Duodenal mucosa (tissue), 2 donors: ENCODE measurements around the gene ZNF750.

Source experiments
- H3K27ac ChIP-seq: one replicate; pipeline ENCODE4 v1.7.0; 2013; ENCODE audit warnings: low read depth, low read length
- H3K27me3 ChIP-seq, 2 donors: one replicate each; pipeline ENCODE4 v1.7.0; 2013; ENCODE audit warnings: low read length in 2 of 2, control low read depth in 1 of 2; ENCODE audit not compliant: insufficient read depth in 2 of 2, control insufficient read depth in 1 of 2
- H3K36me3 ChIP-seq, 2 donors: one replicate each; pipeline ENCODE4 v1.7.0; 2013; ENCODE audit warnings: low read length in 2 of 2, control low read depth in 1 of 2; ENCODE audit not compliant: insufficient read depth in 2 of 2, control insufficient read depth in 1 of 2
- H3K4me1 ChIP-seq, 2 donors: one replicate each; pipeline ENCODE4 v1.7.0; 2013; ENCODE audit warnings: low read length in 2 of 2, control low read depth in 1 of 2; ENCODE audit not compliant: insufficient read depth in 2 of 2, control insufficient read depth in 1 of 2
- H3K4me3 ChIP-seq, 2 donors: one replicate each; pipeline ENCODE4 v1.7.0; 2013; ENCODE audit warnings: low read length in 2 of 2, low read depth in 1 of 2
- H3K9ac ChIP-seq, 2 donors: one replicate each; pipeline ENCODE4 v1.7.0; 2013; ENCODE audit warnings: low read length in 2 of 2, low read depth in 1 of 2
- H3K9me3 ChIP-seq, 2 donors: one replicate each; pipeline ENCODE4 v1.7.0; 2013; ENCODE audit warnings: low read length in 2 of 2, control low read depth in 1 of 2; ENCODE audit not compliant: control insufficient read depth in 1 of 2

Gene ZNF750

DNA sequence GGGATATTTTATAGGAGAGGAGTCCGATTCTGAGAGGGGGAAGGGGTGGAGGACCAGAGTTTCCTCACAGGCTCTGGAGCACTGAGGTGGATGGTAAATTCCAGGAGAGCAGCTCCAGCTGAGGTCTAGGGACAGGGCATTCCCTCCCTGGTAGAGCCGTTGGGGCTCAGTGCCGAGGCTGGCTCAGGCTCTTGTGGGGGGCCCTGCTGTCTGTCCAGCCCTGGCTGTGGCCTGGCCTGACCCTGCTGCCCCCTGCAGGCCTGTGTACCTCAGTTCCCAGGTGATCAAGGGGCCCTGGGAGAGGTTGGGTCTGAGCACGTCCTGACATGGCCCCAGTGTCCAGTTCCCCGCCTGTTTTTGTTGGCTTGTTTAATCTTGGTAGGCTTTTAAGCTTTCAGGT, 16.8 kb downstream of the ZNF750 start:
- Histone ChIP-seq H3K27me3 (no peaks in the 10 kb centered on the region), H3K4me3 (no peak overlapping the region), H3K9me3 (peaks cover 3 to 11% of the 10 kb centered on the region in 2 donors), H3K27ac (no peak overlapping the region), H3K9ac (no peak overlapping the region), H3K4me1 (no peaks in the 10 kb centered on the region), H3K36me3 (peaks cover 12 to 19% of the 10 kb centered on the region in 2 donors)

DNA sequence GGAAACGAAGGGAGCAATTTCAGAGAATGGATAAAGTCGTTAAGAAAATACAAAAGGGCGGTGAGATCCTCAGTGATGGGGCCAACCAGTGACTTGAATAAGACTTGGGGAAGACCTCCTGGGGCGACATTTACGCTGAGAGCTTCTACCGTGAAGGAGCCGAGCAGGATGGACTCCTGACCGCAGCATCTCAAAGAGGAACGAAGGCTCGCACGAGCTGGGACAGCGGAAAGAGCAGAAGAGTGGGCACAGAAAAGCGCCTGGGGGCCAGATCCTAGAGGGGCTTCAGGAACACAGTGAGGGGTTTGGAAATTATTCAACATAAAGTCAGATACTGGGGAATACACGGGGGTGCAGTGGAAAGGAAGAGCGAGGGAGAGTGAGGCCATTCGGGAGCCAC, 17.5 kb downstream of the ZNF750 start:
- Histone ChIP-seq H3K27ac (no peak overlapping the region), H3K4me1 (no peaks in the 10 kb centered on the region), H3K27me3 (no peaks in the 10 kb centered on the region), H3K36me3 (peaks cover 9 to 18% of the 10 kb centered on the region in 2 donors), H3K9me3 (peaks cover 3 to 11% of the 10 kb centered on the region in 2 donors), H3K4me3 (no peak overlapping the region), H3K9ac (no peak overlapping the region)

DNA sequence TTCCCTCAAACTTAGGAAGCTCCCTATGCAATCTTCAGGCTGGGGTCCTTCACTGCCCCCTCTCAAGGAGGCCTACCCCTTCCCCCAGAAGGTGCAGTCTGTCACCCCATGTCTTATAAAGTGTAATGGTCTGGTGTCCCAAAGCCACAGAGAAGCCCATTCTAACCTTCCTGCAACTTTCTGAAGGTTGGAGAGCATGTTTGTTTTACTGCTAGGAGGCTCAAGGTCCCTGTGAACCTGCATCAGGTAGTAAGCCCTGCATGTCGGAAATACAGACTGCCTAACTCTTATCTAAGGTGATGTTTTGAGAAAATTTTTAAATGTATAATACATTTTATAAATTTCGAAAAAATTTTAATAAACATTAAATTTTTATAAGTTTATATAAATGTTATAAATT, 18.3 kb downstream of the ZNF750 start:
- Histone ChIP-seq H3K9ac (no peak overlapping the region), H3K4me3 (no peak overlapping the region), H3K27me3 (no peaks in the 10 kb centered on the region), H3K27ac (peak overlapping the region; percentile 8), H3K4me1 (no peaks in the 10 kb centered on the region), H3K9me3 (peaks cover 3 to 11% of the 10 kb centered on the region in 2 donors), H3K36me3 (peaks cover 9 to 15% of the 10 kb centered on the region in 2 donors)

DNA sequence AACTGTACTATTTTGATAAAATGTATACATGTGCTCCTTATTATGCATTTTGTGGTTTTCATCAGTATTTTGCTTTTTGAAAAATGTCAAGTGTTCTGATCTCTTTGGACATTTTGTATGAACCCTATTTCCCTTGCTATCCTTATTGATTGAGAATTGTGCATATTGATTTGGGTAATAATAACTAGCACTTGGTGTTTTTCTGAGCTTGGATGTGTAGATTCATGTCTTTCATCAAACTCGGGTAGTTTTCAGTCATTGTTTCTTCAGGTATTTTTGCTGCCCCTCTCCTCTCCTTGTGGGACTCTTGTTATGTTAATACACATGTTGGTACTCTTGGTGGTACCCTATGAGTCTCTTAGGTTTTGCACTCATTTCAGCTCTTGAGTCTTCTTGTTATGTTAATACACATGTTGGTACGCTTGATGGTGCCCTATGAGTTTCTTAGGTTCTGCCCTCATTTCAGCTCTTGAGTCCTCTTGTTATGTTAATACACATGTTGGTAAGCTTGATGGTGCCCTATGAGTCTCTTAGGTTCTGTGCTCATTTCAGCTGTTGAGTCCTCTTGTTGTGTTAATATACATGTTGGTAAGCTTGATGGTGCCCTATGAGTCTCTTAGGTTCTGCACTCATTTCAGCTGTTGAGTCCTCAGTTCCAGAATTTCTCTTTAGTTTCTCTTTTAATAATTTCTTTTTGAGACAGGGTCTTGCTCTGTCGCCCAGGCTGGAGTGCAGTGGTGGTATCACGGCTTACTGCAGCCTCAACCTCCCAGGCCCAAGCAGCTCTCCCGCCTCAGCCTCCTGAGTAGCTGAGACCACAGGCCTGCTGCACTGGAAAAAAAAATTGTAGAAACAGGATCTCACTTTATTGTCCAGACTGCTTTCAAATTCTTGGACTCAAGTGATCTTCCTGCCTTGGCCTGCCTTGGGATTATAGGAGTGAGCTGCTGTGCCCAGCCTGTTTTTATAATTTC, 19.3 kb downstream of the ZNF750 start:
- Histone ChIP-seq H3K27me3 (no peaks in the 10 kb centered on the region), H3K9me3 (peaks cover 3 to 11% of the 10 kb centered on the region in 2 donors), H3K27ac (no peak overlapping the region), H3K4me1 (no peaks in the 10 kb centered on the region), H3K9ac (no peak overlapping the region), H3K36me3 (peaks cover 14 to 20% of the 10 kb centered on the region in 2 donors), H3K4me3 (no peak overlapping the region)

DNA sequence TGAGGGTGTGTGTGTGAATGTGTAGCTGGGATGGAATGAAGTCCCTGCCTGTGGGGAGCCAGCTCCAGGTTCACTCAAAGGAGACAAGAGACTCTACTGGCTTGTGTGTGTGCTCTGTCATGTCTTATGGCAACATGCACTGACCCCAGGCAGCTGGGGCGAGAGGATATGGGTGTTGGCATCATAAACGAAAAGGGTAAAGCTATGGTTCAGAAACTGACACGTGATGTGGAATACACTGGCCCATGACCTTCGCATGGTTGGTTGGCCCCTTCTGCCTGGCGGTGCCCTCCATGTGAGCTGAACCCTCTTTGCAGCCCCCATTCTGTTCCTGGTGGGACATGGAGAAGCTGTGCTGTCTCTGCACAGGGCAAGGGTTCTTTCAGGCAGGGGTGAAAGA, 21.9 kb downstream of the ZNF750 start:
- Histone ChIP-seq H3K27ac (no peak overlapping the region), H3K4me1 (no peaks in the 10 kb centered on the region), H3K27me3 (no peaks in the 10 kb centered on the region), H3K9ac (no peak overlapping the region), H3K36me3 (peaks cover 17 to 20% of the 10 kb centered on the region in 2 donors), H3K4me3 (no peak overlapping the region), H3K9me3 (peaks cover 3 to 11% of the 10 kb centered on the region in 2 donors)

DNA sequence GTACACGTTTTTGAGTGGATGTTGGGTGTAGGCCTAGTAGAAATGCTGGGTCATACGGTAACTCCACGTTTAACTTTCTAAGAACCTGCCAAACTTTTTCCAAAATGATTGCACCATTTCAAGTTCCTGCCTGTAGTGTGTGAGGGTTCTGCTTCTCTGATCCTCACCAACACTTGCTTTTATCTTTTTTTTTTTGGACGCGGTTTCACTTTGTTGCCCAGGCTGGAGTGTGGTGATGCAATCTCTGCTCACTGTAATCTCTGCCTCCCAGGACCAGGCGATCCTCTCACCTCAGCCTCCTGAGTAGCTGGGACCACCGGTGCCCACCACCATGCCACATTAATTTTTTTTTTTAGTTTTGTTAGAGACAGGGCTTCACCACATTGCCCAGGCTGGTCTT, 23.5 kb downstream of the ZNF750 start:
- Histone ChIP-seq H3K4me1 (no peaks in the 10 kb centered on the region), H3K9ac (no peak overlapping the region), H3K27ac (no peak overlapping the region), H3K9me3 (peaks cover 3 to 11% of the 10 kb centered on the region in 2 donors), H3K36me3 (peaks cover 15 to 24% of the 10 kb centered on the region in 2 donors), H3K27me3 (no peaks in the 10 kb centered on the region), H3K4me3 (no peak overlapping the region)

DNA sequence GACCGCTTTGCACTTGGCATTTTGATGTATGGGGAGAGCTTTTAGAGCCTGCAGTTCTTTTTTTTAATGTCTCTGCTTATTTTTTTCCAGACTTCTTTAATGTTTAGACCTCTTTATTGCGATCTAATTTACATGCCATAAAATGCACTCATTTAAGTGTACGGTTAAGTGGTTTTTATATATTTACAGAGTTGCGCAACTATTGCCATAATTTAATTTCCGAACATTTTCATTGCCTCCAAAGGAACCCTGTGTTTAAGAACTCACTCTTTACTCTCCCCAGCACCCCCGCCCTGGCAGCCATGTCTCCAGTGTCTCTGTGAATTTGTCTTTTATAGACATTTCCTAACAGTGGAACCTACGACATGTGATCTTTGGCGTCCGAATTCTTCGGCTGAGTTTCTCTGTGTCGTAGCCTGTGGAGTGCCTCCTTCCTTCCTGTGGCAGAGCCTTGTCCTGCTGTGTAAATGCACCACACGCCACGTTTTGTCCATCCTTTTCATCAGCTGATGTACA, 24.0 kb downstream of the ZNF750 start:
- no peak overlapping the region for H3K27ac ChIP-seq
- peaks cover 3 to 11% of the 10 kb centered on the region in 2 donors for H3K9me3 ChIP-seq
- no peak overlapping the region for H3K9ac ChIP-seq
- H3K27me3 ChIP-seq: no peaks in the 10 kb centered on the region
- no peaks in the 10 kb centered on the region for H3K4me1 ChIP-seq
- peaks cover 14 to 29% of the 10 kb centered on the region in 2 donors for H3K36me3 ChIP-seq
- H3K4me3 ChIP-seq: no peak overlapping the region

DNA sequence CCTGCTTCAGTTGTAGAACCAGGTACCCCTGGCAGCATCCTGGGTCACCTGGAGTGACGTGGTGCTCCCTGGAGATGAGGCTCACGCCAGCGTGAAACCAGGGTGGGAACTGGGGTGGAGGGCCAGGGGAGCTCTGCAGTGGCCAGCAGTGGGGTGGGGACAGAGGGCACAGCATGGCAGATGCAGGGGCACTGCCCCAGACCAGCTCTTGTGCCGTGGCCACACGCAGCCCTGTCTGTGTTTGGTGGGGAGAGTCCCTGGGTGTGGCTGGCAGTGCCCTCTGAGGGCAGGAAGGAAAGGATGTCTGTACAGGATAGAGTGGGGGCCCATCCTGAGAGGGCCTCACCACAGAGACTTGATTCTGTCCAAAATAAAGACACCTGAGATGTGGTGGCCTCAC, 24.5 kb downstream of the ZNF750 start:
- Histone ChIP-seq H3K4me3 (no peak overlapping the region), H3K9me3 (peaks cover under 1 to 7% of the 10 kb centered on the region in 2 donors), H3K27me3 (no peaks in the 10 kb centered on the region), H3K36me3 (peaks cover 14 to 31% of the 10 kb centered on the region in 2 donors), H3K27ac (no peak overlapping the region), H3K9ac (no peak overlapping the region), H3K4me1 (no peaks in the 10 kb centered on the region)

DNA sequence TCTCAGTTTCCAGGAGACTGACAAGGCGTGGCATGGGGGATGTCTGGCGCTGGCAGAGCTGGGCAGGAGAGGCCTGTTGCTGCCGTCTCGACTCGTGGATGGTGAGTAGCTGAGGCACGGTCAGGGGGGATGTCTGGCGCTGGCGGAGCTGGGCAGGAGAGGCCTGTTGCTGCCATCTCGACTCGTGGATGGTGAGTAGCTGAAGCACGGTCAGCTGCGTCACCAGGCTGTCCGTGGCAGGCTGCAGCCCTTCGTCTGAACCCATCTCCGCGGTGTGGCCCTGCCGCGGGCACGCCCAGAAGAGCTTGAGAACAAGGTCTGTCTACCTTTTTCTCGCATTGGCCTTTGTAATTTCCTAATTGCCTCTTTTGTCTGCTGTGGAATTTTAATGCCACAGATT, 25.0 kb downstream of the ZNF750 start:
- Histone ChIP-seq H3K27me3 (no peaks in the 10 kb centered on the region), H3K4me1 (no peaks in the 10 kb centered on the region), H3K36me3 (peaks cover 14 to 31% of the 10 kb centered on the region in 2 donors), H3K27ac (no peak overlapping the region), H3K4me3 (no peak overlapping the region), H3K9me3 (peaks cover 0 to 3% of the 10 kb centered on the region in 2 donors), H3K9ac (no peak overlapping the region)

DNA sequence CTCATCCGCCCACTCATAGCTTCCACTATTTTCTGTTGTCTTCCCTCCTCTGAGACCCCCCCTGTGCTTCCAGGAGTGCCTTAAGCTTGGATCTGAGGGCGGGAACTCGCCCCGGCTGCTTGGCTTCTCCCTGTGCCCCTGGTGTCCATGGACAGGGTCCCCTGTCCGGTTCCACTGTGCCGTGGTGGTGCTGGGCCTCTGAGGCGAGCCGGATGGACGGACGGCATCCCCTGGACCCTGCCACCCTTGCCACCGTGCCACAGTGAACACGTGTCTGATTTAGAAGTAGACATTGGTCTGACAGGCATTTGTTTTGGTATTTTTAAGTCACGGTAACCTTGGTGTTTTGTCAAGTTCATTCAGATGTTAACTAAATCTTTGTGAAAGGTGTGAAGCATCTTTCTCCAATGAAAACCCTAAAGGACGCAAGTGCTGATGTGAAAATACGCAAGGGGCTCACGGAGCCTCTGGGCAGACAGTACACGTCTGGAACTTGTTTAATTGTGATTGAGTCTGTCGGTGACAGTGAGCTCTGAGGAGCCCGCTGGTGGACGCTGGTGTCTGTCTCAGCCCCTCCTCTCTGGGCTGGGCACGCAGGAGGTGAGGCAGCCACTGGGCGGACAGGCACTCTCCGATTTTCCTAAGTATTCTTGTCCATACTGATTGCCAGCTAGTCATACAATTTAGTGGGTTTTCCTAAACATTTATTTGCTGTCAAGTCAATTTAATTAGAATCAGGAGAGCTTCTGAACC, 26.3 kb downstream of the ZNF750 start:
- no peaks in the 10 kb centered on the region for H3K4me1 ChIP-seq
- peaks cover 7 to 32% of the 10 kb centered on the region in 2 donors for H3K36me3 ChIP-seq
- no peaks in the 10 kb centered on the region for H3K27me3 ChIP-seq
- H3K27ac ChIP-seq: no peak overlapping the region
- no peaks in the 10 kb centered on the region for H3K9me3 ChIP-seq
- H3K4me3 ChIP-seq: no peak overlapping the region
- no peak overlapping the region for H3K9ac ChIP-seq
